AG09309 (cell line): ENCODE results near the gene CDH20.

ENCODE experiments used
- DNase-seq: peaks from one replicate; pipeline ENCODE4 v3.0.0-alpha.2; 2010; ENCODE audit warnings: low read depth
- H3K4me3 ChIP-seq: 2 replicates; pipeline ENCODE4 v1.5.1; 2011; ENCODE audit warnings: mild to moderate bottlenecking, low read depth, low read length, moderate library complexity; ENCODE audit not compliant: control insufficient read depth
- CTCF ChIP-seq: IDR thresholded peaks from 2 replicates; pipeline ENCODE4 v1.5.1; 2011; ENCODE audit warnings: mild to moderate bottlenecking, low read depth, low read length, inconsistent platforms; ENCODE audit not compliant: insufficient read depth, control insufficient read depth; ENCODE audit errors: missing control alignments

The CDH20 gene

DNA sequence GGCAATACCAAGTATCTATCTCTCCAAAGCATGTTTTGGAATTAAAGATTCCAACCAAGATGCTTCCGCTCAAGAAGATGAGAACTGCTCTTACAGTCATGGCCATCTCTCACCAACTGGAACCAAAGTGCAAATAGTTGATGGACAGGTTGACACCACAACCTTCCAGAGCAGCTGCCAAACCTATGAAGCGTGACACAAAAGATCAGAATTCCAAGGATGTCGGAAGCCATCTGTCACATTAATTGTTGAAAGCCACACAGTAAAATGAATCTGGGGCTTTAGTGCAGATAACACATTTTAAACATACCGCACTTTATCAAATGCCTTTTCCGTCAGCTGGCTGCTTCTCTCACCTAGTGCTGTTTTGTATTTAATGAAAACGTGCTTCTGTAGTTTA, 195.7 kb downstream of the CDH20 start:
- no peak overlapping the region for H3K4me3 ChIP-seq
- no peak for DNase-seq
- no peak for TF ChIP-seq CTCF

- H3K4me3 ChIP-seq, result no peak overlapping the region
- DNase-seq, result no peak
- TF ChIP-seq CTCF, result no peak
Observed at GRCh38 chr18:61530681-61531080, 197.5 kb downstream of the CDH20 start.

DNA sequence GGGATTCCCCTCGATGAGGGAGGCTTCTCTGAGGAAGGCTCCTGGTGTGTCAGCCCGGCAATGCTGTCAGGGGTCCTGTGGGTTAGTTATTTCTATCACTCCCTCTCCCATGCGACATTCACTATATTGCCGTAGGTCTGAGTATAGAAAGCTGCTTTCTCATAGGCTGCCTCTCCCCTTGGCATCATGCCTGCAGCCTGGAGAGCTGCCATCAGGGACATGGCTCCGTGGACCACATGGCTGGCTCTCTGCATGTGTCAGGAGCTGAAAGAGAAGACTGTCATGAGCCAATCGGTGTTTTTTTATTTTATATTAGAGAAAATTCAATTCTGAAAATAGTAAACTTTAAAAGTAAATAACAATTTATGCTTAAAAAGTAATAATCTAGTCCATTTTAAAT, 198.0 kb downstream of the CDH20 start:
- H3K4me3 ChIP-seq, result no peak overlapping the region
- TF ChIP-seq CTCF, result no peak
- DNase-seq, result no peak

DNA sequence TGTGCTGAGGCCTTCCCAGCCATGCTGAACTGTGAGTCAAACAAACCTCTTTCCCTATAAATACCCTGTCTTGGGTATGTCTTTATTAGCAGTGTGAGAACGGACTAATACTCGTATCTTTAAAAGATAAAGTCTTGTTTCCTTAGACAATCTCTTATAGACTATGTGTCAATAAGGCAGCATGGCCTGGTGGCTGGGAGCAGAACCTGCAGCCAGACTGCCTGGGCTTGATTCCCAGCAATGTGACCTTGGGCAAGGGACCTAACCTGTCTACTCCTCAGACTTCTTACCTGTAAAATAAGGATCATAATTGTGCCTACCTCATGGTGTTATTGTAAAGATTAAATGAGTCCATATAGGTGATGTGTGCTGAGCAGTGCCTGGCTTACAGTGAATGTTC, 198.7 kb downstream of the CDH20 start:
- DNase-seq, result no peak
- no peak for TF ChIP-seq CTCF
- no peak overlapping the region for H3K4me3 ChIP-seq

GRCh38 chr18:61535401-61535800, 202.2 kb downstream of the CDH20 start:
- DNase-seq, result no peak
- no peak for TF ChIP-seq CTCF
- no peak overlapping the region for H3K4me3 ChIP-seq

- DNase-seq, result no peak
- no peak overlapping the region for H3K4me3 ChIP-seq
- TF ChIP-seq CTCF, result no peak
Observed at GRCh38 chr18:61541673-61542072, 208.4 kb downstream of the CDH20 start.

- DNase-seq, result no peak
- TF ChIP-seq CTCF, result no peak
- H3K4me3 ChIP-seq, result no peak overlapping the region
Observed at GRCh38 chr18:61542596-61542995, 209.4 kb downstream of the CDH20 start.
